Measurements from ENCODE around the gene LGALS7B.
A peak's percentile ranks its signal among the peaks of the same experiment; 100 is the strongest.

The LGALS7B gene

GRCh38 chr19:38839816-38840582 lies 51.0 kb downstream of the LGALS7B start (continued):
- no peak for TF ChIP-seq ZNF692 (tag by site-specific recombination; IDR thresholded peaks at IDR 0.05)
- peak; percentile 44; the same call in 1 of the 2 replicates for TF ChIP-seq GLIS1 (tag by site-specific recombination; IDR thresholded peaks at IDR 0.05)
- TF ChIP-seq ZBTB10 (tag by site-specific recombination; IDR thresholded peaks at IDR 0.05): 0 out of 2 replicates have a peak, but pooled peaks have one; percentile 34
- no peak for TF ChIP-seq KLF16 (tag by site-specific recombination; IDR thresholded peaks at IDR 0.05)
- no peak for TF ChIP-seq PRDM2 (tag by site-specific recombination; IDR thresholded peaks at IDR 0.05; ENCODE audit: borderline replicate concordance)
- no peak for TF ChIP-seq ZNF707 (tag by site-specific recombination; IDR thresholded peaks at IDR 0.05)

- ChIA-PET CTCF (interaction anchor here (0.9 to 1.3 kb wide), 4 partner anchors 46 to 90 kb away, joined by 3 to 6 read pairs (median 4); partner anchors contain the start of genes MRPS12 and SARS2), POLR2A (interaction anchor here (1.0 to 4.6 kb wide), 6 partner anchors 9 to 115 kb away, joined by 3 to 67 read pairs (median 4); partner anchors contain the start of genes ECH1, HNRNPL, MRPS12 and SARS2)
- peaks cover 99 to 100% of the 10 kb centered on the region in 2 experiments for H3K36me3 ChIP-seq (ENCODE audit: control insufficient read depth in 2 of 2, insufficient read depth in 1 of 2, low read length in 2 of 2)
- TF ChIP-seq HOXD13 (CRISPR knock-in tag; IDR thresholded peaks at IDR 0.05; ENCODE audit: borderline replicate concordance): no peak
- peak; percentile 54; the same call in 1 of the 2 replicates for TF ChIP-seq PRDM1 (tag by site-specific recombination; IDR thresholded peaks at IDR 0.05)
- no peaks in the 10 kb centered on the region for H3K9me3 ChIP-seq (ENCODE audit: control insufficient read depth, insufficient read depth, low read depth, low read length)
- H3K4me3 ChIP-seq (ENCODE audit: low read depth, low read length): no peak overlapping the region
- 0 out of 2 replicates have a peak, but pooled peaks cover 2% of the 10 kb centered on the region for H3K4me1 ChIP-seq (ENCODE audit: control insufficient read depth, insufficient read depth, low read length)
- H3K27ac ChIP-seq (ENCODE audit: extremely low read depth, low read depth, low read length): peak overlapping the region; percentile 50; the same call in 1 of the 2 replicates
Measured at GRCh38 chr19:38840583-38840968, 51.6 kb downstream of the LGALS7B start.
